Raji (cell line): Measurements from ENCODE around the gene PRPSAP1.

ENCODE experiments used
- POLR2A ChIP-seq: IDR thresholded peaks from 2 replicates; pipeline ENCODE4 v1.6.1; 2011; ENCODE audit warnings: low read depth, low read length, control low read depth; ENCODE audit not compliant: insufficient read depth

Gene PRPSAP1

DNA sequence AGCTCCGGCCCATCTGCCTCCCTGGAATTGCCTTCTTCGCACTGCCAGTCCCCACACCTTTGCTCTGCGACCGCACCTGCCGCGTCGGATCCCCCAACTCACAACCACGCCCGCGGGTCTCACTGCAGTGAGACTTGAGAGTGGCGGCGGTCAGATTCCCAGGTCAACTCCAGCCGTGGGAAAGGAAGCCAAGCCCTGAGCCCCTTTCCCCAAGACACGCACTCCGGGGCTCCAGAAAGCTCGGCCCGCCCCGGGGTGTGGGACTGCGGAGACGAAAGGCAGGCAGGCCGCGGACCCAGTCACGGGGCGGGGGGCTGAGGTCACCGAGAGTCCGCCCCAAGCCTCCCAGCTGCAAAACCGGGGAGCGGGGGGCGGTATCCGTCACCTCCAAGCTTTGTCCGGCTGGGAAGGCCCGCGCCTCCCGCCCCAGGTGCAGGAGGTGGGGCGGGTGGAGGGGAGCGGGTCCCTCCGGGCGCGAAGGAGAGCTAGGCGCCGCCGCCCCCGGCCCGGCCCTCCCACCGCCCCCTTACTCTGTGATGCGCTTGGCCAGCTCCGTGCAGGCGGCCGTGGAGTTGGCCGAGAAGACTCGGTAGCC, 615 bp downstream of the PRPSAP1 start:
- TF ChIP-seq POLR2A: no peak

DNA sequence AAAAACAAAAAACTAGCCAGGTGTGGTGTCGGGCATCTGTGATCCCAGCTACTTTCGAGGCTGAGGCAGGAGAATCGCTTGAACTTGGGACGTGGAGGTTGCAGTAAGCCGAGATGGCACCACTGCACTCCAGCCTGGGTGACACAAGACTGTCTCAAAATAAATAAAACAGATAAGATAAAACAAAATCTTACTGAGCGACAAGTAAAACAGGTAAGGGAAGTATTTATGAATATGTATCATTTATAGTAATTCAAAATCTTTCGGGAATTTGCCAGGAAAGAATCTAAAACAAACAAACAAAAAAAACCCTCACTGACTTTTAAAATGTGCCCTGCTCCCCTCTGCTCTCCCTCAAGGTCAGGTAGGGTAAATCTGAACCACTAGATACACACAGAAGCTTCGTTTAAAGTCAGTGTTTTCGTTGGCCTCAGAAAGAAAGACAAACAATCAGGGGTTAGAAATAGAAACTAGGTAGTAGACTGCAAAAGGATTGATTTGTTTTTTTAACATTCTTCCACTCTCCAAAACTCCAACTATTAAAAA, 2.1 kb downstream of the PRPSAP1 start:
- no peak for TF ChIP-seq POLR2A

DNA sequence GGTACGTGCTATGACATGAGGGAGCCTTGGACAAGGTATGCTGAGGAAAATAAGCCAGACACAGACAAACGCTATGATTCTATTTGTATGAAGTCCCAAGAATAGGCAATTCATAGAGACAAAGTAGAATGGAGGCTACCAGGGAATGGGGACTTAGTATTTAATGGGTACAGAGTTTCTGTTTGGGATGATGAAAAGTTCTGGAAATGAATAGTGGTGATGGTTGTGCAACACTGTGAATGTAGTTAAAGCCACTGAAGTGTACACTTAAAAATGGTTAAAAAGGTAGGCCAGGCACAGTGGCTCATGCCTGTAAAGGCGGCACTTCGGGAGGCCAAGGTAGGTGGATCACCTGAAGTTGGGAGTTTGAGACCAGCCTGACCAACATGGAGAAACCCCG, 3.3 kb downstream of the PRPSAP1 start:
- TF ChIP-seq POLR2A: no peak

DNA sequence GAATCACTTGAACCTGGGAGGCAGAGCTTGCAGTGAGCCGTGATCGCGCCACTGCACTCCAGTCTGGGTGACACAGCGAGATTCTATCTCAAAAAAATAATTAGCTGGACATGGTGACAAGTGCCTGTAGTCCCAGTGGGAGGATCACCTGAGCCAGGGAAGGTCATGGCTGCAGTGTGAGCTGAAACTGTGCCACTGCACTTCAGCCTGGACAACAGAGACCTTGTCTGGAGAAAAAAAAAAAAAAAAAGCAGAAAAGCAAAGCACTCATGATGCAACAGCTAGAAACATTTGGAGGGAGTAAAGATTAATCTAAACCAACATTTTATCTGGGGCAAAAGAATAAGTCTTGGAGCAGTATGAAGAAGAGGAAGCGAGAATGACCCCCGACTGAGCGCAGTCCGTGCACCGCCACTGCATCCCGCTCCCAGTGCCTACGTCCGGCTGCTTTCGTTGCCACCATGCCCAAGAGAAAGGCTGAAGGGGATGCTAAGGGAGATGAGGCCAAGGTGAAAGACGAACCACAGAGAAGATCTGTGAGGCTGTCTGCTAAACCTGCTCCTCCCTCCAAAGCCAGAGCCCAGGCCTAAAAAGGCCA, 8.2 kb downstream of the PRPSAP1 start:
- TF ChIP-seq POLR2A: no peak

DNA sequence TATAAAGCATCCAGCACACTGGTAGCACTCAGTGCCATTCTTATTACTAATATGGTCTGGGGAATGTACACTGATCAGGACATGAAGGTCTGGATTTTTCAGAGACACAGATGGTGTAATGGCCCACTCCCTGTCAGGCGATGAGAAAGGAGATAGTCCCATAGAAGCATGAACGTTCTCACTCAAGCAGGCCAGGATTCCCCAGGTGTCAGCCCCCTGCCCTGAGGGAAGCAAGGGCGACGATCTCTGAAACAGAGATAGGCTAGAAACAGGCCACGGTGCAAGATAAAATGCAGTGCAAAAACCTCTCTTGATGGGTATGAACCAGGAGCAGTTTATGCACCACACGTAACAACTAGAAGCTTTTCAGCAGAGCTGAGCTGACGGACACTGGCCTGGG, 10.6 kb downstream of the PRPSAP1 start:
- TF ChIP-seq POLR2A: no peak

DNA sequence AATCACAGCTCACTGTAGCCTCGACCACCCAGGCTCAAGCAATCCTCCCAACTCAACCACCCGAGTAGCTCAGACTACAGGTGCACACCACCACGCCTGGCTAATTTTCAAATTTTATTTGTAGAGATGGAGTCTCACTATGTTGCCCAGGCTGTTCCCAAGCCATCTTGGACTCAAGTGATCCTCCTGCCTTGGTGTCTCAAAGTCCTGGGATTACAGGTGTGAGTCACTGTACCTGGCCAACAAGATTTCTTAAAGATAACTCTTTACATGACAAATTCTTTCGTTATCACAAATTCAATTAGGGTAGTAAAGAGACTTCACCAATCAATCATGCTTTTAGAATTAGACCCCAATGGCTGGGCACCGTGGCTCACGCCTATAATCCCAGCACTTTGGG, 12.4 kb downstream of the PRPSAP1 start:
- TF ChIP-seq POLR2A: no peak

DNA sequence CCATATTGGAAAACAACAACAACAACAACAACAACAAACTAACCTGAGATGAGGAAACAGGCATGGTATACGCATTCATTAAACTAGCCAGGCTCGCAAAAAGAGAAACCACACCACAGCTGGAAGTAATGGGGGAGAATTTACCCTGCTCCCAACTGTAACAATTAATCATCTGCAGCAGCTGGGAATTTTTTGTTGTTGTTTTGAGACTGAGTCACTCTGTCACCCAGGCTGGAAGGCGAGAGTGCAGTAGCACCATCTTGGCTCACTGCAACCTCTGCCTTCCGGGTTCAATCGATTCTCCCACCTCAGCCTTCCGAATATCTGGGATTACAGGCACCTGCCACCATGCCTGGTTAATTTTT, 16.3 kb downstream of the PRPSAP1 start:
- TF ChIP-seq POLR2A: no peak

DNA sequence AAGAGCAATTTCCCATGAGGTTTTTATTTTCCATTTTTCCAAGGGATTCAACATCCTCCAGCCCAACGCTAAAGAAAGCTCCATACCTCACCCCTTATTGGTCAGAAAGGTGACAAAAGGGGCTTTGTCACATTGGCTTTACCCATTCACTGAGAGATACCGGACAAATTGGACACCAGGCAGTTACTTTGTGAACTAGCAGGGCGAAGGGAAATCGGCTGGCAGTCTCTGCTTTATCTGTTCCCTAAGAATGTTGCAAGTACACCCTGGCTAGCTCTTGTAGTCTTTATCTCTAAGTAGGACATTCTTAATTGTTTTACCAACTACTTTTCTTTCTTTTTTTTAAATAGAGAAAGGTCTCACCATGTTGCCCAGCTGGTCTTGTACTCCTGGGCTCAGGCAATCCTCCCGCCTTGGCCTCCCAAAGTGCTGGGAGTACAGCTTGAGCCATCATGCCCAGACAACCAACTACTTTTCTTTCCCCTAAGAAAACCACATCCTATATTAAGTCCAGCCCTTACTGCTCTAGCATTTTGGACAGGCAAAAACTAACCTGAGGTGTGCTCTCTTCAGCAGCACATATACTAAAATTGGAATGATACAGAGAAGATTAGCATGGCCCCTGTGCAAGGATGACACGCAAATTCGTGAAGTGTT, 16.8 kb downstream of the PRPSAP1 start:
- TF ChIP-seq POLR2A: no peak

DNA sequence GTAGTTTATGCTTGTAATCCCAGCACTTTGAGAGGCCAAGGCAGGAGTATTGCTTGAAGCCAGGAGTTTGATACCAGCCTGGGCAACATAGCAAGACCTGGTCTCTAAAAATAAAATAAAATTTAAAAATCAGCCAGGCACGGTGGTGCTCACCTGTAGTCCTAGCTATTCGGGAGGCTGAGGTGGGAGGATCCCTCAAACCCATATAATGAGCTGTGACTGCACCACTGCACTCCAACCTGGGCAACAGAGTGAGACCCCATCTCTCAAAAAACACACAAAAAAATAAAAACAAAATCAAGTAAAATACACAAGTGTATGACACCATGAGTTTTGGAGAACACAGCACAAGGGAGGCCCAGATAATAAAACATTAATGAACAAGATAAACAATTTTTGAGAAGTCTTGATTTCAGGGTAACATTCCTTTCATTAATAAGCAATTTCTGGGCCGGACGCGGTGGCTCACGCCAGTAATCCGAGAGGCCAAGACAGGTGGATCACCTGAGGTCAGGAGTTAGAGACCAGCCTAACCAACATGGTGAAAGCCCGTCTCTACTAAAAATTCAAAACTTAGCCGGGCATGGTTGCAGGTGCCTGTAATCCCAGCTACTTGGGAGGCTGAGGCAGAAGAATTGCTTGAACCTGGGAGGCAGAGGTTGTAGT, 17.9 kb downstream of the PRPSAP1 start:
- TF ChIP-seq POLR2A: no peak

DNA sequence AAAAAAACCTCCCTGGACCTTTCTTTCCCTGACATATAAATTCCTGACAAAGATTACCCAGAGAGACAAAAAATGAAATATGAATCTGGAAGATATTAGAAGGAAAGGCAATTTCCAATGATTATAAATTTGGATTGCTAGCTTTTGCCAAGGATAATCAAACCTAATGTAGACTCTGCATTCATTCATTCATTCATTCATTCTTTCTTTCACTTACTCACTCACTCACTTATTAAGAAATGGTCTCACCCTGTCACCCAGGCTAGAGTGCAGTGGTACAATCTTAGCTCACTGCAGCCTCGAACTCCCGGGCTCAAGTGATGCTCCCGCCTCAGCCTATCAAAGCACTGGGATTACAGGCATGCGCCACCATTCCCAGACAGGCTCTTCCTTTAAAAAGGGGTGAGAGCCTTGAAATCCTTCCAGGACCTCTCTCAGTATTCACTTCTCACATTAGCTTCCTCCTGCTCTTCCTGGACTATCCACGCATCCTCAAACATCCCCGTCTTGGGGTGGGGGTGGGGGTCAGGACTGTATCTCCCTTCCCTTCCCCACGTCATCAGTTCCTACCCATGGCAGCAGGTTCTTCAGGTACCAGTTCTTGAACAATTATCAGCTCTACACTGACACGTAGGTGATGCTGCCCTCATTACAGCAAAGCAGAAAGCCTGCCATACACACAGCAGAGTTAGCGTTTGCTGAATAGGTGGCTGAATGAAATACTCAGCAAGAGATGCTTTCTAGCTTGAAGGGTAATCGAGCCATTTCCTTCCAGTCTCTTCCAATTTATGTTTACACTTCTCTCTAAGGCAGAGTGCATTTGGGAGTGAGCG, 19.8 kb downstream of the PRPSAP1 start:
- no peak for TF ChIP-seq POLR2A

DNA sequence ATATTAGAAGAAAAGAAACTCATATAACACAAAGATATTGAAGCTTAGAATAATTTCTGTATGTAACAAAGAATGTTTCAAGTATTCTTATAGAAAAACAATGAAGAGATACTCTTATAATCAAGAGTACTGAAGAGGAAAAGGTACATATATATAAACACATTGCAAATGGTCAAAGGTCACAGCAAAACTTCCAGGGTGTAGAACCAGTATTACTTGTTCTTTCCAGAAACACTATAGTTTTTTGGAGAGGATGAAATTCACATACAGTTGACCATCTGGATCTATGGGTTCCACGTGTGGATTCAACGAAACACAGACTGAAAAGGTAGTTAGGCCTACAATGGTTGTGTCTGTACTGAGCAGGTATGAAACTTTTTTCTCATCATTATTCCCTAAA, 22.6 kb downstream of the PRPSAP1 start:
- TF ChIP-seq POLR2A: no peak

DNA sequence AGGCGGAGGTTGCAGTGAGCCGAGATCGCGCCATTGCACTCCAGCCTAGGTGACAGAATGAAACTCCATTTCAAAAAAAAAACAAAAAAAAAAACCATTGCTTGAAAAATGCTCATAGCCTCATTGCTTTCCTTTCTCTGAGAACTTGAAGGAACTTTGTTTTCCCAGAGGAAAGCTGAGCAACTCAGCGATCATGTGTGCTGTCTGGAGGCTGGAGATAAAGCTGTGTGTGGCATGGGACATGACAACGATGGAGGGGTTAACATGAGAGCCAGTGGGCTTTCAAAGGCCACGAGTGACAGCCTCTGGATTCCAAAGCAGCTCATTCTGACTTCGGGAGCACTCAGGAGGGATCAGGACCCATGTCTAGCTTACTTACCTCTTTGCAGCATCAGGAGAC, 24.1 kb downstream of the PRPSAP1 start:
- TF ChIP-seq POLR2A: no peak

DNA sequence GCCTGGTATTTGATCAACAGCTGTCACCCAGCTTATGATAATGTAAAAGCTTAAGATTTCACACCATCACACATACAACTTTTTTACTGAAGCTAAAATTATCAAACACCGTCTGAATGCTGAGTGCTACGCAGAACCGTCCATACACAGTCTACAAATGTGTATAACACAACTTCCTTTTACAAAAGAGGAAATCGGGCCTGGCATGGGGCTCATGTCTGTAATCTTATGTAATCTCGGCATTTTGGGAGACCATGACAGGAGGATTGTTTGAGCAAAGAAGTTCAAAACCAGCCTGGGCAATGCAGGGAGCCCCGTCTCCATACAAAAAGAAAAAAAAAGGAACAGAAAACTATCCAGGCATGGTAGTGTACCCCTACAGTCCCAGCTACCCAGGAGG, 26.0 kb downstream of the PRPSAP1 start:
- no peak for TF ChIP-seq POLR2A

DNA sequence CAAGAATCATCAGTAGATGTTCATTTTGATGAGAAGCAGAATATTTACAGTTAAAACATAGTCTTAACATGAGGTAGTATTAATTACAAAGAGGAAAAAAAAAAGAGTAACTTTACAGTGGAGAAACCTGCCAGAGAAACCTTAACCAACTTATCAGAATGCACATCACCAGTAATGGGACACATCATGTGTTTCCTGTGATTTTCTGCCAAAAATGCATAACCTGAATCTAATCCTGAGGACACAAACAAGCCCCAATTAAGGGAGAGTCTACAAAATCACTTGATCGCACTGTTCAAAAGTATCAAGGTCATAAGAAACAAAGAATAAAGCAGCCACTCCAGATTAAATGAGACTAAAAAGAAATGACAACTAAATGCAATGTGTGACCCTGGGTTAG, 27.4 kb downstream of the PRPSAP1 start:
- no peak for TF ChIP-seq POLR2A

DNA sequence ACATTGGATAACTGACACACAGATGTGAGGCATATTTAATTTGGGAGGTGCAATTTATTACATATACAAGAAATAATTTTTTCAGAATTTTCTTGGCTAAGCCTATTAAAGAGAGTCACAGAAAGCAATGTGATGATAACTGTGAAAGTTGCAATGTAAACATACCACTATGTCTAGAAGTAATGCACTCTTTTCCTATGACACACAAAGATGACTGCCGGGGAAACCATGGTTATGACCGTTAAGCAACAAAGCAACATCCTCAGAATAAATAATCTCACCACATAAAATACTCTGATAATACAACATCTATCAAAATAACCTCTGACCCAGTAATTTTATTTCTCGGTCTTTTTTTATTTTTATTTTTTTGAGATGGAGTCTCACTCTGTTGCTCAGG, 35.1 kb downstream of the PRPSAP1 start:
- TF ChIP-seq POLR2A: no peak

DNA sequence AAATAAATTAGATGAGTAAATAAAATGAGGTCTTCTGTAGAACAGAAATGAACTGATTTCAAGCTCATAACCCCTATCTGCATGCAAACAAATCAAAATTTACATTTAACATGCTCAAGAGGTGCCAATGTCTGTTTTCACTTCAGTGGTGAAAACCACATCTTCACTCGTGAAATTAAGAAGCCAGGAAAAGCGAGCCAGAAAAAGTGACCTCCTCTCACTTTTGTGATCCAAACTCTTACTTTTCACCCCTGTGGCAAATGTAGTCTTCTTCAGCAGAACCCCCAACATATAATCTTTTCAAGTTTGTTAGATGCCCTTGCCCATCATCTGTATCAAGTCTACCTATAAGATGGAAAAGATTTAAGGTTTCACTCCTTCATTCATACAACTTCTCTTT, 36.2 kb downstream of the PRPSAP1 start:
- TF ChIP-seq POLR2A: no peak
